ENCODE measurements around the gene TECPR1.

- TF ChIP-seq EZH2phosphoT487 (IDR thresholded peaks at IDR 0.05; ENCODE audit: borderline replicate concordance, low read length) (no peak), CTCF (IDR thresholded peaks at IDR 0.05; ENCODE audit: low read depth, low read length, poor library complexity, severe bottlenecking) (no peak)
Observed at GRCh38 chr7:98223351-98223897, 28.6 kb downstream of the TECPR1 start.
